CD4-positive, alpha-beta T cell (primary cell): ENCODE measurements around the gene TCFL5. TPM values are rescaled to one million over a fixed set of nuclear protein-coding genes. Genes with fewer than 3 reads are reported as not detected.

Experiments used
- ATAC-seq: fragments of 200-7000 bp; cut with Tn5 transposase; one replicate; pipeline ENCODE4 v1.10.0; 2022; ENCODE audit warnings: mild to moderate bottlenecking; ENCODE audit not compliant: poor library complexity
- CTCF ChIA-PET: fragments of 350-600 bp; sonication (Branson Sonifier 250); formaldehyde crosslinking; loops from one replicate; lab custom pipeline; 2021; ENCODE audit warnings: antibody characterized with exemption, inconsistent platforms; lab: Charles Lee
- POLR2A ChIA-PET: fragments of 350-600 bp; sonication (Branson Sonifier 250); formaldehyde crosslinking; loops from one replicate; lab custom pipeline; 2021; ENCODE audit warnings: antibody characterized with exemption, inconsistent platforms; lab: Charles Lee
- DNase-seq, 14 experiments: peaks; one replicate each; pipeline ENCODE4 v3.0.0-alpha.2; 2013 to 2020; ENCODE audit warnings: mixed read lengths in 2 of 14
- H3K27ac ChIP-seq, 2 donors: one replicate each; pipeline versions ENCODE4 v1.5.1 to v1.7.0; 2013; ENCODE audit warnings: low read length in 2 of 2, low read depth in 1 of 2, mild to moderate bottlenecking in 1 of 2
- H3K27me3 ChIP-seq, 2 experiments: 1 replicate in 1 of 2; 2 replicates in 1 of 2; pipeline versions ENCODE4 v1.6.1 to v1.7.0; 2013; ENCODE audit warnings: low read length in 2 of 2, control low read depth in 1 of 2, mild to moderate bottlenecking in 1 of 2, moderate library complexity in 1 of 2; ENCODE audit not compliant: insufficient read depth in 2 of 2, control insufficient read depth in 1 of 2
- H3K36me3 ChIP-seq: one replicate; pipeline ENCODE4 v1.6.1; 2013; ENCODE audit warnings: low read length, control low read depth; ENCODE audit not compliant: insufficient read depth
- H3K4me1 ChIP-seq: one replicate; pipeline ENCODE4 v1.6.1; 2013; ENCODE audit warnings: low read length, control low read depth; ENCODE audit not compliant: insufficient read depth
- H3K4me3 ChIP-seq: one replicate; pipeline ENCODE4 v1.5.1; 2013; ENCODE audit warnings: mild to moderate bottlenecking, low read length, moderate library complexity
- H3K9me3 ChIP-seq, 2 experiments: 1 replicate in 1 of 2; 2 replicates in 1 of 2; pipeline versions ENCODE4 v1.6.1 to v1.7.0; 2013; ENCODE audit warnings: low read length in 2 of 2, mild to moderate bottlenecking in 2 of 2, control low read depth in 1 of 2, moderate library complexity in 1 of 2; ENCODE audit not compliant: control insufficient read depth in 1 of 2, insufficient read depth in 1 of 2
- H3K27ac Mint-ChIP-seq: one replicate; pipeline ENCODE4 v1.8.0; 2020; ENCODE audit warnings: mixed read lengths
- H3K27me3 Mint-ChIP-seq: one replicate; pipeline ENCODE4 v1.8.0; 2021; ENCODE audit warnings: mixed read lengths
- H3K36me3 Mint-ChIP-seq: one replicate; pipeline ENCODE4 v1.8.0; 2021; ENCODE audit warnings: low read depth, mixed read lengths
- H3K4me1 Mint-ChIP-seq: one replicate; pipeline ENCODE4 v1.8.0; 2021; ENCODE audit warnings: low read depth, mixed read lengths
- H3K4me3 Mint-ChIP-seq: one replicate; pipeline ENCODE4 v1.8.0; 2020; ENCODE audit warnings: mild to moderate bottlenecking, mixed read lengths
- H3K9me3 Mint-ChIP-seq: one replicate; pipeline ENCODE4 v1.8.0; 2020; ENCODE audit warnings: mixed read lengths
- intact Hi-C, 2 experiments: fragments of 100-400 bp; cut with DNase I in 1 of 2; cut with micrococcal nuclease in 1 of 2; formaldehyde crosslinking; loops; one replicate each; pipeline versions ENCODE4 v1.15.1 to v1.9.0; 2023 to 2025; cut with DNase I, micrococcal nuclease
- total RNA-seq, 174 experiments: library from RNA in 2 of 174; stranded (reverse) in 2 of 174; gene quantifications; one replicate each; pipeline ENCODE4 v1.2.3 and lab custom pipeline; 2021 to 2026
- TF ChIP-seq, protein P1 (sequence below): fragments of 200-600 bp; IDR thresholded peaks from one replicate; pipeline ENCODE4 v1.8.0; 2022; ENCODE audit warnings: antibody characterized with exemption, mild to moderate bottlenecking

Gene TCFL5
- total RNA-seq, 2 experiments from 2014 or later: 5.9 to 6.3 TPM

DNA sequence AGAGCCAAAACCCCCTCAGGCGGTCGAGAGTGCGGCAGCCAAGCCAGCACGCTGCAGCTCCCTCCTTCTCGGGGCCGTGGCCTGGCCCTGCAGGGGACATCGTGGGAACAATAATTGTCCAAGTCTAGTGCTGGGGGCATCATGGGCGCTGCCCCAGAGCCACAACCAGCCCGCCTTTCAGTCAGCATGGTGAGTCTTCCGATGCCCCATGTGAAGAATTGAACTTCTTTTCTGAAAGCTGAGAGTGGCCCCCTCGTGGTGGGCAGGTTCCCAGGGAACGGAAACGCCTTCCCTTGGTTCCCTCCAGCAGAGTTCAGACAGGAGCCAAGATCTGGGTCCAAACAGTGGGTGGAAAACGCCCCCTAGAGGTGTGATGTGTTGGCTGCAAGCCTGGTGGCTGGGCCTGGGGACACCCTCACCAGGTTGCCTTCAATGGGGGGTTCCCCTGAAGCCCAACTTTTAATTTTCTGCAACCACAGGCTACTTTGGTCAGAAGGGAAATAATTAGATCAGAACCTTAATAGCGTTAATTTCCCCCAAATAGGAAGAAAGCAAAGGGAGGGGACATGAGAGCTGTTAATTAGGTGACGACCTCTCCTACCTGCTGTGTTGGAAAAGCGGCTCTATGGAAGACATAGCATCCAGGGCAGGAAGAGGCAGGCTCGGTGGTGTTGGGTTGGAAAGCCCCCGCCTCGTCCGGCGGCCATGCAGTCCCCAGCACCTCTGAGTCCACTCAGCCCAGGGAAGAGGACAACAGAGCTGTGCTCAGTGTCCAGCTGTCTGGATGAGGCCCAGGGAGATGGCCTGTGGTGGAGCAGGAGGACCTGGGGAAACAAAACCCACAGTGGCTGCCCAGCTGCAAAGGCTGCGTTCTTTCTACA, 70.1 kb downstream of the TCFL5 start:
- H3K27me3 Mint-ChIP-seq: no peaks in the 10 kb centered on the region
- Histone ChIP-seq H3K9me3 (no peaks in the 10 kb centered on the region), H3K36me3 (no peaks in the 10 kb centered on the region), H3K4me1 (peaks cover 41% of the 10 kb centered on the region), H3K4me3 (no peak overlapping the region), H3K27ac (no peak overlapping the region), H3K27me3 (no peaks in the 10 kb centered on the region)
- TF ChIP-seq, protein P1, sequence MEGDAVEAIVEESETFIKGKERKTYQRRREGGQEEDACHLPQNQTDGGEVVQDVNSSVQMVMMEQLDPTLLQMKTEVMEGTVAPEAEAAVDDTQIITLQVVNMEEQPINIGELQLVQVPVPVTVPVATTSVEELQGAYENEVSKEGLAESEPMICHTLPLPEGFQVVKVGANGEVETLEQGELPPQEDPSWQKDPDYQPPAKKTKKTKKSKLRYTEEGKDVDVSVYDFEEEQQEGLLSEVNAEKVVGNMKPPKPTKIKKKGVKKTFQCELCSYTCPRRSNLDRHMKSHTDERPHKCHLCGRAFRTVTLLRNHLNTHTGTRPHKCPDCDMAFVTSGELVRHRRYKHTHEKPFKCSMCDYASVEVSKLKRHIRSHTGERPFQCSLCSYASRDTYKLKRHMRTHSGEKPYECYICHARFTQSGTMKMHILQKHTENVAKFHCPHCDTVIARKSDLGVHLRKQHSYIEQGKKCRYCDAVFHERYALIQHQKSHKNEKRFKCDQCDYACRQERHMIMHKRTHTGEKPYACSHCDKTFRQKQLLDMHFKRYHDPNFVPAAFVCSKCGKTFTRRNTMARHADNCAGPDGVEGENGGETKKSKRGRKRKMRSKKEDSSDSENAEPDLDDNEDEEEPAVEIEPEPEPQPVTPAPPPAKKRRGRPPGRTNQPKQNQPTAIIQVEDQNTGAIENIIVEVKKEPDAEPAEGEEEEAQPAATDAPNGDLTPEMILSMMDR: peak; percentile 95
- no peaks in the 10 kb centered on the region for H3K9me3 Mint-ChIP-seq
- DNase-seq (peak; percentile 54 to 86 (median 65)), ATAC-seq (no peak)
- intact Hi-C loops: loop anchor here (1.0 to 10.0 kb wide), 8 partner anchors 17 to 407 kb away; partner anchors contain the start of gene RPS21 (in 1 of the 2)
- H3K4me3 Mint-ChIP-seq: peak overlapping the region; percentile 85
- CTCF ChIA-PET: interaction anchor here (1.0 to 2.3 kb wide), 9 partner anchors 14 to 292 kb away, joined by 3 to 11 read pairs (median 5); partner anchors contain the start of gene SLCO4A1
- H3K36me3 Mint-ChIP-seq: peaks cover 14% of the 10 kb centered on the region
- H3K4me1 Mint-ChIP-seq: peaks cover 39% of the 10 kb centered on the region
- POLR2A ChIA-PET: interaction anchor here (1.1 to 2.1 kb wide), 3 partner anchors 51 to 140 kb away, joined by 3 to 9 read pairs (median 4); no protein-coding TSS in a partner anchor
- H3K27ac Mint-ChIP-seq: peak overlapping the region; percentile 67

Other genes with a start within 250 kb of the TCFL5 start
- gene SLCO4A1, start 219.3 kb downstream of the TCFL5 start, total RNA-seq: 1 to 10 TPM; 2.3 to 2.5 TPM
- under 1 TPM; 0.55 to 0.56 TPM for gene NTSR1, start 153.0 kb downstream of the TCFL5 start, total RNA-seq
- gene MRGBP, start 65.3 kb downstream of the TCFL5 start, total RNA-seq: 1 to 10 TPM; 7.4 to 7.9 TPM
- gene OGFR, start 57.0 kb downstream of the TCFL5 start, total RNA-seq: 10 to 100 TPM; 54.5 to 56.0 TPM
- gene COL9A3, start 44.8 kb downstream of the TCFL5 start, total RNA-seq: not detected
- gene DIDO1, start 64.7 kb upstream of the TCFL5 start, total RNA-seq: 10 to 100 TPM; 51.9 to 54.3 TPM
- gene GID8, start 76.3 kb upstream of the TCFL5 start, total RNA-seq: 10 to 100 TPM; 39.6 to 46.1 TPM
- gene SLC17A9, start 90.9 kb upstream of the TCFL5 start, total RNA-seq: 1 to 10 TPM; 3.5 to 5.5 TPM
- gene BHLHE23, start 145.1 kb upstream of the TCFL5 start, total RNA-seq: not detected